PC-3 (cell line): Measurements from ENCODE around the gene RAB29.

Experiments
- EZH2 ChIP-seq: fragments of 300-600 bp; sonication (generic); IDR thresholded peaks from one replicate; pipeline ENCODE4 v1.6.1; 2017; ENCODE audit warnings: antibody characterized with exemption, mild to moderate bottlenecking, low read length; ENCODE audit not compliant: unreplicated experiment
- EZH2phosphoT487 ChIP-seq: fragments of 300-600 bp; sonication (generic); IDR thresholded peaks from 2 replicates; pipeline ENCODE4 v1.6.1; 2018; ENCODE audit warnings: mild to moderate bottlenecking, antibody characterized with exemption, low read length, borderline replicate concordance
- TF ChIP-seq, protein P1 (sequence below): fragments of 300-600 bp; sonication (generic); conservative IDR thresholded peaks from 2 replicates; pipeline ENCODE4 v1.5.1; 2017; ENCODE audit warnings: antibody characterized with exemption, low read depth, mild to moderate bottlenecking, low read length

DNA sequence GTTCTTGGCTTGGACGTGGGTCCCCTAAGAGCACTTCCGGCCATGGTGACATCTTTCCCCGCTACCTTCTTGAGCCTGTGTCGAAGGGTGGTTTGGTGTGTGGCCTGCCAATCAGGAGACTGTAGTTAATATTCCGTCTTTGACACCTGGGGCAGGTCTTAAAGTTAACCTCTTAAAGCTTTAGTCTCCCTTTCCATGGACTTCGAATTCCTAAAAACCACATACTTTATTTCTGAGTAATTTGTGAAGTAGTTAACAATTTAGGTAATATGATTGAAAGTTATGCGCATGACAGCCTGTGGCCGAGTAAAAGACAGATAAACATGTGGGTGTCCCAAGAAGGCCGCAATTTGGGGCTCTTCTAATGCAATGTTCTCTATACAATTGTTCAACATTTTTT is 10.2 kb upstream of the RAB29 start:
- TF ChIP-seq, protein P1, sequence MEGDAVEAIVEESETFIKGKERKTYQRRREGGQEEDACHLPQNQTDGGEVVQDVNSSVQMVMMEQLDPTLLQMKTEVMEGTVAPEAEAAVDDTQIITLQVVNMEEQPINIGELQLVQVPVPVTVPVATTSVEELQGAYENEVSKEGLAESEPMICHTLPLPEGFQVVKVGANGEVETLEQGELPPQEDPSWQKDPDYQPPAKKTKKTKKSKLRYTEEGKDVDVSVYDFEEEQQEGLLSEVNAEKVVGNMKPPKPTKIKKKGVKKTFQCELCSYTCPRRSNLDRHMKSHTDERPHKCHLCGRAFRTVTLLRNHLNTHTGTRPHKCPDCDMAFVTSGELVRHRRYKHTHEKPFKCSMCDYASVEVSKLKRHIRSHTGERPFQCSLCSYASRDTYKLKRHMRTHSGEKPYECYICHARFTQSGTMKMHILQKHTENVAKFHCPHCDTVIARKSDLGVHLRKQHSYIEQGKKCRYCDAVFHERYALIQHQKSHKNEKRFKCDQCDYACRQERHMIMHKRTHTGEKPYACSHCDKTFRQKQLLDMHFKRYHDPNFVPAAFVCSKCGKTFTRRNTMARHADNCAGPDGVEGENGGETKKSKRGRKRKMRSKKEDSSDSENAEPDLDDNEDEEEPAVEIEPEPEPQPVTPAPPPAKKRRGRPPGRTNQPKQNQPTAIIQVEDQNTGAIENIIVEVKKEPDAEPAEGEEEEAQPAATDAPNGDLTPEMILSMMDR: no peak
- TF ChIP-seq EZH2 (no peak), EZH2phosphoT487 (no peak)
